HepG2 (cell line): Measurements from ENCODE around the gene ADIPOR2. TPM values are rescaled to one million over a fixed set of nuclear protein-coding genes. Genes with fewer than 3 reads are reported as not detected.
A peak's percentile ranks its signal among the peaks of the same experiment; 100 is the strongest.

Source experiments
- ATRX ChIP-seq: sonication (generic); formaldehyde crosslinking; IDR thresholded peaks from 2 replicates; pipeline ENCODE4 v1.4.0; 2020; ENCODE audit warnings: missing genetic modification reagents, borderline replicate concordance
- CBX5 ChIP-seq: sonication (generic); formaldehyde crosslinking; IDR thresholded peaks from 2 replicates; pipeline ENCODE4 v1.4.0; 2020; ENCODE audit warnings: missing genetic modification reagents, borderline replicate concordance
- EHMT2 ChIP-seq: fragments of 200-600 bp; sonication (generic); IDR thresholded peaks from 2 replicates; pipeline ENCODE4 v1.7.0; 2017; ENCODE audit warnings: antibody characterized with exemption, low read depth, low read length, borderline replicate concordance
- ESRRA ChIP-seq: sonication (generic); formaldehyde crosslinking; IDR thresholded peaks from 2 replicates; pipeline ENCODE4 v1.5.1; 2020; ENCODE audit warnings: mild to moderate bottlenecking, low read depth, missing genetic modification reagents
- FOSL1 ChIP-seq: sonication (generic); formaldehyde crosslinking; IDR thresholded peaks from 2 replicates; pipeline ENCODE4 v1.9.0; 2021; ENCODE audit warnings: missing genetic modification reagents, borderline replicate concordance
- FUBP1 ChIP-seq: sonication (generic); formaldehyde crosslinking; IDR thresholded peaks from 2 replicates; pipeline ENCODE4 v1.5.1; 2020; ENCODE audit warnings: missing genetic modification reagents, mild to moderate bottlenecking, borderline replicate concordance
- KLF12 ChIP-seq: sonication (generic); formaldehyde crosslinking; IDR thresholded peaks from 2 replicates; pipeline ENCODE4 v1.4.0; 2020; ENCODE audit warnings: missing genetic modification reagents, borderline replicate concordance
- MEIS2 ChIP-seq: sonication (generic); formaldehyde crosslinking; IDR thresholded peaks from 2 replicates; pipeline ENCODE4 v1.9.0; 2021; ENCODE audit warnings: mild to moderate bottlenecking, missing genetic modification reagents
- MNT ChIP-seq: fragments of 450-650 bp; IDR thresholded peaks from 2 replicates; pipeline ENCODE4 v1.6.1; 2016
- PCBP1 ChIP-seq: fragments of 200-400 bp; formaldehyde crosslinking; IDR thresholded peaks from 2 replicates; pipeline ENCODE4 v1.6.1; 2017; ENCODE audit warnings: mild to moderate bottlenecking, low read depth, low read length, borderline replicate concordance
- RNF219 ChIP-seq: sonication (generic); formaldehyde crosslinking; IDR thresholded peaks from 2 replicates; pipeline ENCODE4 v1.5.0; 2020; ENCODE audit warnings: mild to moderate bottlenecking, missing genetic modification reagents
- XBP1 ChIP-seq: sonication (generic); formaldehyde crosslinking; IDR thresholded peaks from 2 replicates; pipeline ENCODE4 v1.5.0; 2020; ENCODE audit warnings: missing genetic modification reagents
- YEATS4 ChIP-seq: sonication (generic); formaldehyde crosslinking; IDR thresholded peaks from 2 replicates; pipeline ENCODE4 v1.4.0; 2020; ENCODE audit warnings: missing genetic modification reagents, borderline replicate concordance
- ZBTB26 ChIP-seq: IDR thresholded peaks from 2 replicates; pipeline ENCODE4 v1.6.1; 2016; ENCODE audit warnings: missing compliant biosample characterization, missing genetic modification reagents, borderline replicate concordance
- ZNF282 ChIP-seq: fragments of 450-650 bp; IDR thresholded peaks from 2 replicates; pipeline ENCODE4 v1.6.1; 2018; ENCODE audit not compliant: partially characterized antibody
- ZNF629 ChIP-seq: sonication (generic); formaldehyde crosslinking; conservative IDR thresholded peaks from 2 replicates; pipeline ENCODE4 v1.5.0; 2020; ENCODE audit warnings: missing genetic modification reagents
- ZNF660 ChIP-seq: sonication (generic); formaldehyde crosslinking; IDR thresholded peaks from 2 replicates; pipeline ENCODE4 v1.5.1; 2020; ENCODE audit warnings: mild to moderate bottlenecking, low read depth, missing genetic modification reagents, borderline replicate concordance
- ZNF776 ChIP-seq: sonication (generic); formaldehyde crosslinking; IDR thresholded peaks from 2 replicates; pipeline ENCODE4 v1.4.0; 2020; ENCODE audit warnings: mild to moderate bottlenecking, missing genetic modification reagents
- ZNF792 ChIP-seq: IDR thresholded peaks from 2 replicates; pipeline ENCODE4 v1.6.1; 2016
- polyA plus RNA-seq, 8 experiments: library from polyadenylated mRNA; depleted of rRNA in 3 of 8; stranded (reverse) in 7 of 8; unstranded in 1 of 8; fragments of >200 nt; fragmentation: Illumina TruSeq in 4 of 8; extraction: Trizol in 4 of 8; gene quantifications; 2 replicates each; pipeline versions ENCODE4 v1.2.1 to v1.2.3, GENCODE V29; 2011 to 2016; ENCODE audit warnings: low read depth in 4 of 8, missing spikeins in 1 of 8, mixed read lengths in 1 of 8; ENCODE audit not compliant: insufficient read depth in 1 of 8
- total RNA-seq, 5 experiments: library from RNA; depleted of rRNA; stranded (reverse); fragments of >200 nt; fragmentation: Illumina TruSeq; extraction: Trizol; gene quantifications; 2 replicates each; pipeline ENCODE4 v1.2.3, GENCODE V29; 2016; ENCODE audit warnings: low read depth in 1 of 5

ADIPOR2 gene
- total and polyA plus RNA-seq, 2 of the 13 experiments (the other 11 are each of a cell fraction or from before 2014, with no cell fraction given): 35.2 to 52.2 TPM

GRCh38 chr12:1690578-1691122 lies at the start of gene ADIPOR2 (continued):
- TF ChIP-seq MNT: 0 out of 2 replicates have a peak, but pooled peaks have one; percentile 29
- TF ChIP-seq ATRX (CRISPR knock-in tag): no peak
- TF ChIP-seq MEIS2 (CRISPR knock-in tag): peak; percentile 77
- no peak for TF ChIP-seq RNF219 (CRISPR knock-in tag)
- 0 out of 2 replicates have a peak, but pooled peaks have one; percentile 20 for TF ChIP-seq ESRRA
- TF ChIP-seq ZNF776 (CRISPR knock-in tag): 0 out of 2 replicates have a peak, but pooled peaks have one; percentile 39
- TF ChIP-seq KLF12: no peak; the same call in 1 of the 2 replicates
- TF ChIP-seq ZNF282: no peak
- peak; percentile 80; the same call in 1 of the 2 replicates for TF ChIP-seq ZBTB26 (CRISPR knock-in tag)
- no peak for TF ChIP-seq ZNF629 (CRISPR knock-in tag)
- TF ChIP-seq PCBP1: no peak
- no peak for TF ChIP-seq FUBP1 (CRISPR knock-in tag)
- no peak for TF ChIP-seq ZNF660 (CRISPR knock-in tag)
- TF ChIP-seq YEATS4: peak; percentile 63; the same call in 1 of the 2 replicates
- no peak for TF ChIP-seq EHMT2
- TF ChIP-seq XBP1: no peak
- TF ChIP-seq CBX5 (CRISPR knock-in tag): peak; percentile 76; the same call in 1 of the 2 replicates
- no peak for TF ChIP-seq FOSL1 (CRISPR knock-in tag)
- peak; percentile 62 for TF ChIP-seq ZNF792 (CRISPR knock-in tag)
